ENCODE data around the gene PRKCA. TPM values are rescaled to one million over a fixed set of nuclear protein-coding genes. Genes with fewer than 3 reads are reported as not detected.
A peak's percentile ranks its signal among the peaks of the same experiment; 100 is the strongest.

Gene PRKCA
- total and polyA plus RNA-seq, 9 of the 15 experiments (the other 6 are each of a cell fraction or from before 2014, with no cell fraction given), result 3.2 to 33.0 (median 17.8) TPM

- TF ChIP-seq RBBP5 (IDR thresholded peaks at IDR 0.05; ENCODE audit: borderline replicate concordance, insufficient read depth, low read length, poor library complexity, severe bottlenecking) (no peak), SRSF3 (IDR thresholded peaks at IDR 0.05; ENCODE audit: insufficient read depth, low read length) (no peak), MEF2A (IDR thresholded peaks at IDR 0.05; ENCODE audit: control insufficient read depth, low read depth, low read length) (no peak), KDM4B (IDR thresholded peaks at IDR 0.05; ENCODE audit: borderline replicate concordance in 2 of 2, low read depth in 1 of 2) (no peak), MTF1 (CRISPR knock-in tag; IDR thresholded peaks at IDR 0.05; ENCODE audit: borderline replicate concordance) (no peak), FOXK2 (conservative IDR thresholded peaks at IDR 0.05 in 1 of 2, IDR thresholded peaks at IDR 0.05 in 1 of 2; ENCODE audit: low read depth in 2 of 2) (no peak), USF1 (CRISPR knock-in tag; IDR thresholded peaks at IDR 0.05) (no peak), NCOA1 (IDR thresholded peaks at IDR 0.05; ENCODE audit: low read depth) (no peak), TAF15 (IDR thresholded peaks at IDR 0.05; ENCODE audit: low read depth, low read length) (no peak), ZKSCAN1 (IDR thresholded peaks at IDR 0.05; ENCODE audit: low read depth, low read length) (no peak), ZNF324 (CRISPR knock-in tag; IDR thresholded peaks at IDR 0.05) (no peak), SREBF2 (CRISPR knock-in tag; IDR thresholded peaks at IDR 0.05) (no peak), PPARD (CRISPR knock-in tag; IDR thresholded peaks at IDR 0.05) (no peak), GATAD2B (IDR thresholded peaks at IDR 0.05; ENCODE audit: borderline replicate concordance) (no peak), CHD1 (IDR thresholded peaks at IDR 0.05; ENCODE audit: low read length) (peak; percentile 65), ZNF551 (CRISPR knock-in tag; IDR thresholded peaks at IDR 0.05) (no peak), ZKSCAN3 (CRISPR knock-in tag; IDR thresholded peaks at IDR 0.05) (no peak), FOXJ2 (tag; IDR thresholded peaks at IDR 0.05) (no peak), NCOA2 (IDR thresholded peaks at IDR 0.05; ENCODE audit: partially characterized antibody in 2 of 2) (no peak), ZNF41 (CRISPR knock-in tag; conservative IDR thresholded peaks at IDR 0.05) (no peak), TFAP4 (CRISPR knock-in tag; IDR thresholded peaks at IDR 0.05; ENCODE audit: borderline replicate concordance) (no peak), NEUROD1 (IDR thresholded peaks at IDR 0.05; ENCODE audit: borderline replicate concordance, low read depth, low read length, partially characterized antibody) (no peak), GMEB1 (CRISPR knock-in tag; IDR thresholded peaks at IDR 0.05) (no peak), HNRNPL (IDR thresholded peaks at IDR 0.05; ENCODE audit: low read depth, low read length) (no peak), RBM22 (IDR thresholded peaks at IDR 0.05; ENCODE audit: low read depth, low read length, poor library complexity, severe bottlenecking) (peak; percentile 47)
Measured at GRCh38 chr17:66302761-66303626, 581 bp downstream of the PRKCA start (continued).

Measured in K562 (cell line).